GM18951 (cell line): ENCODE results near the gene ATP2A1.
"Not testable (repeated sequence)": the region's sequence is repeated elsewhere in the genome, so short reads cannot be mapped to it uniquely, and the experiment has no call there.

Experiments used
- POLR2A ChIP-seq: IDR thresholded peaks from 4 replicates; pipeline ENCODE4 v1.6.1; 2011; ENCODE audit warnings: mild to moderate bottlenecking; ENCODE audit not compliant: insufficient read length, insufficient read depth; ENCODE audit errors: extremely low read depth
- in situ Hi-C: fragments of 300-500 bp; cut with MboI; formaldehyde crosslinking; loops from one replicate; pipeline ENCODE4 v1.12.0; 2022; ENCODE audit warnings: low sequenced_read_pairs, mixed read lengths, inconsistent platforms; ENCODE audit not compliant: unreplicated experiment

The ATP2A1 gene

DNA sequence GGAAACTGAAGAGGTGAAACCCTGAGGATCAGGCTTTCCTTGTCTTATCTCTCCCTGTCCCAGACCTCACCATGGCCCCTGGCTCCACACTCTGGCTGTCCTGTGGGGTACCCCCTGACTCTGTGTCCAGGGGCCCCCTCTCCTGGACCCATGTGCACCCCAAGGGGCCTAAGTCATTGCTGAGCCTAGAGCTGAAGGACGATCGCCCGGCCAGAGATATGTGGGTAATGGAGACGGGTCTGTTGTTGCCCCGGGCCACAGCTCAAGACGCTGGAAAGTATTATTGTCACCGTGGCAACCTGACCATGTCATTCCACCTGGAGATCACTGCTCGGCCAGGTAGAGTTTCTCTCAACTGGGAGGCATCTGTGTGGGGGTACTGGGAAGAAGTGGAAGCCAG, 54.9 kb downstream of the ATP2A1 start:
- no peak for TF ChIP-seq POLR2A
- in situ Hi-C loops: no loop called here

DNA sequence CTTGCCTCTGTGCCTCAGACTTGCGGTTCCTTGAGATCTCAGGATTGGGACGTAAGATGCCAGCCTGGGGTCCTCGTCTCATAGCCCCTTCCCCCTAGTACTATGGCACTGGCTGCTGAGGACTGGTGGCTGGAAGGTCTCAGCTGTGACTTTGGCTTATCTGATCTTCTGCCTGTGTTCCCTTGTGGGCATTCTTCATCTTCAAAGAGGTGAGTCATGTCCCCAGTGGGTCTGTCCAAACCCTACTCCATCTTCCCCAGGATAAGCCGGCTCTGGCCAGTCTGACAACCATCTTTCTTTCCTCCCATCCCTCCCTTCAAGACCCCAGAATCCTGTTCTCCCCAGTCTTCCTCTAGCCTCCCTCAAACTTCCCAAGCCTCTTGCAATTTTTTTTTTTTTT, 57.1 kb downstream of the ATP2A1 start:
- in situ Hi-C loops: no loop called here

DNA sequence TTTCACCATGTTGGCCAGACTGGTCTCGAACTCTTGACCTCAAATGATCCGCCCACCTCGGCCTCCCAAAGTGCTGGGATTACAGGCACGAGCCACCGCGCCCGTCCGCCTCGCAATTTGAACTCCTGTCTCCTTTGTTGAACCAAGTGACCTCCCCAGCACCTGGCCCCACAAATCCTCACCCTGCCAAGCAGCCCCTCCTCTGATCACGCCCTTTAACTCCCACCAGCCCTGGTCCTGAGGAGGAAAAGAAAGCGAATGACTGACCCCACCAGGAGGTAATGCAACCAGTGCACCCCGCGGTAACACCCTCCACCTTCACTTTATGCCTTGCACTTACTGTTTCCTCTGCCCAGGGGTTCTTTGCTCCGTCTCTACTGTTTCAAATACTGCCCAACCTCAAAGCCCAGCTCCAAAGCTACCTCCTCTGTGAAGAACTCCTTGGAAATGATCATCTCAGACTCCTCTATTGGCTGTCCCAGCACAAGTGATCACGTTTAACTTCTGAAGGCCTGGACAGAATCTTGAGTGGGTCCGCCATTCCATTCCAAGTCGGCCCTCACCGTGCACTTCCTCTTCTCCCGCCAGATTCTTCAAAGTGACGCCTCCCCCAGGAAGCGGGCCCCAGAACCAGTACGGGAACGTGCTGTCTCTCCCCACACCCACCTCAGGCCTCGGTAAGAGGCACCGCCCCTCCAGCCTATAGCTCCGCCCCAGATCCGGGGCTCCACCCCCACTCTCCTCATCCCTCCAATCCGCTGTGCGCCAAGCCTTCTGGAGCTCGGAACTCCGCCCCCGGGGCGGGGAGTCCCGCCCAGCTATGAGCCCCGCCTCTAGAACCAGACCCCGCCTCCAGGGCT, 57.9 kb downstream of the ATP2A1 start:
- in situ Hi-C loops: no loop called here
- peak; percentile 33 for TF ChIP-seq POLR2A

More for the DNA sequence above, 57.1 kb downstream of the ATP2A1 start:
- no peak for TF ChIP-seq POLR2A

DNA sequence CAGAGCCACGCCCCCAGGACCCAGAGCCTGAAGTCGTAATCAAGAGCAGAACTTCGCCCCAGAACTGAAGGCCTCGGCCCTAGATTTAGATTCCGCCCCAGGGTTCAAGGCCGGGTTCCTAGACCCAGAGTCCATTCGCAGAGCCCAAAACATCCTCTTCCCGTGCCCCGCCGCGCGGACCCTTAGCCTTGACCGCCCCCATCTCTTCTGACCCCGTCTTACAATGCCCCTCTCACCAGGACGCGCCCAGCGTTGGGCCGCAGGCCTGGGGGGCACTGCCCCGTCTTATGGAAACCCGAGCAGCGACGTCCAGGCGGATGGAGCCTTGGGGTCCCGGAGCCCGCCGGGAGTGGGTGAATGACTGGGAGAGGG, 58.5 kb downstream of the ATP2A1 start:
- no peak for TF ChIP-seq POLR2A
- in situ Hi-C loops: no loop called here

DNA sequence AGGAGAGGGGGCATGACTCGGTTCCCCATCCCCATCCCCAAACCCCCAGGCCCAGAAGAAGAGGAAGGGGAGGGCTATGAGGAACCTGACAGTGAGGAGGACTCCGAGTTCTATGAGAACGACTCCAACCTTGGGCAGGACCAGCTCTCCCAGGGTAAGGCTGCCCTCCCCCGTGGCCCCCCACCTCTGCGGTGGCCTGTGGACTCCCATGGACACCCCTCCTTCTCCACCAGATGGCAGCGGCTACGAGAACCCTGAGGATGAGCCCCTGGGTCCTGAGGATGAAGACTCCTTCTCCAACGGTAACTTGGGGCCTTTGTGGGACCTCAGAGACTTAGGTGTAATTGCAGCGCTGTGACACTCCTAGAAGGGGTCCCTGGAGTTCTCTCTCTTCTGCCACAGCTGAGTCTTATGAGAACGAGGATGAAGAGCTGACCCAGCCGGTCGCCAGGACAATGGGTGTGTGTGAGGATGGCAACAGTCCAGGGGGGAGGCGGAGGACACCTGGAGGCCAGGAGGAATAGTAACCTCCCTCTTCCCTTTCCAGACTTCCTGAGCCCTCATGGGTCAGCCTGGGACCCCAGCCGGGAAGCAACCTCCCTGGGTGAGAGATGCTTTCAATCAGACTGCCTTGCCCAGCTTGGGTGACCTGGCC, 59.1 kb downstream of the ATP2A1 start:
- in situ Hi-C loops: no loop called here
- no peak for TF ChIP-seq POLR2A

DNA sequence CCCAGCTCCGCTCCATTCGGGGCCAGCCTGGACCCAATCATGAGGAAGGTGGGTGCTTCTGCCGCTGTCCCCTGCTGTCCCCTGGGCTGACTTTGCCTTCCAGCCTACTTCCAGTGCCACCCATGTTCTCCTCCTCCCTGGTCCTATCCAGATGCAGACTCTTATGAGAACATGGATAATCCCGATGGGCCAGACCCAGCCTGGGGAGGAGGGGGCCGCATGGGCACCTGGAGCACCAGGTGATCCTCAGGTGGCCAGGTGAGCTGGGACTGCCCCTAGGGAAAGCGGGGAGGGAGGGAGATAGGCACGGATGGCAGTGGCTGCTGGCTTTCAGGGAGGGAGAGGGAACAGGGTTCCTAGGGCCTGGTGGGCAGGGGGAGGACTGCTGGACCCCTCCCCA, 60.4 kb downstream of the ATP2A1 start:
- in situ Hi-C loops: no loop called here

DNA sequence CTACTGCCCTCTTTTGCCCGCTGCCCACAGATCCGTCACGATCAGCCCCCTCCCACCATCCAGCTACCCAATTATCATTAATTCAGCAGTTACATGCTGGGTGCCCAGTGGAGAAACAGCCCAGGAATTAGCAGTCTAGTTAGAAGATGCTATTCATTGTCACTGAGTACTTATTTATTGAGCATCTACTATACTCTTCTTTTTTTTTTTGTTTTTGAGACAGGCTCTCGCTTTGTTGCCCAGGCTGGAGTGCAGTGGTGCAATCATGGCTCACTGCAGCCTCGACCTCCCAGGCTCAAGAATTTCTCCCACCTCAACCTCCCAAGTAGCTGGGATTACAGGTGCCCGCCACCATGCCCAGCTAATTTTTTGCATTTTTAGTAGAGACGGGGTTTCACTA, 61.5 kb downstream of the ATP2A1 start:
- in situ Hi-C loops: not testable (repeated sequence)

More for the DNA sequence above, 60.4 kb downstream of the ATP2A1 start:
- TF ChIP-seq POLR2A: no peak

DNA sequence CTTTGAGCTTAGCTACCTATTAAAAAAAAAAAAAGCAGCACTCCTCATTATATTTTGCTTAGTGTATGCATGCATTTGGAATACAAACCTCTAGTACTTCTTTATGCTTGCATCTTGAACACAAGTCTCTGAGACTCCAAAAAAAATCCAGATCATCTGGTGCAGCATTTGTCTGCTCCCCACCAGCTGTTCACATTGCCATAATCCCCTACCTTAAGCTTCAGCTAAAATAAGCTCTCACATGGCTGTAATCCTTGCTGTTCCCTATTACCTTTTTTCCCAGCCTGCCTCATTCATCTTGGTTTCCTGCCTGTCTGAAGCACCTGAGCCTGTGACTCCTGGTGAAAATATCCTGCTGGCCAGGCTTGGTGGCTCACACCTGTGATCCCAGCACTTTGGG, 65.0 kb downstream of the ATP2A1 start:
- TF ChIP-seq POLR2A: no peak
- in situ Hi-C loops: no loop called here

DNA sequence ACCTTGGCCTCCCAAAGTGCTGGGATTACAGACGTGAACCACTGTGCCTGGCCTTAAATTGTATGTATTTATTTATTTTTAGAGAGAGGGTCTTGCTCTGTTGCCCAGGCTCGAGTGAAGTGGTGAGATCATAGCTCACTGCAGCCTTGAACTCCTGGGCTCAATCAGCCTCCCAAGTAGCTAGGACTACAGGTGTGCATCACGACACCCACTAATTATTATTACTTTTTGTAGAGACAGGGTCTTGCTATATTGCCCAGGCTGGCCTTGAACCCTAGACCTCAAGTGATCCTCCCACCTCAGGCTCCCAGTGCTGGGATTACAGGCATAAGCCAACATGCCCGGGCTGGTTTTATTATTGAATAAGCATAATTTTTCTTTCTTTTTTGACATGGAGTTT, 68.4 kb downstream of the ATP2A1 start:
- in situ Hi-C loops: no loop called here
- no peak for TF ChIP-seq POLR2A

DNA sequence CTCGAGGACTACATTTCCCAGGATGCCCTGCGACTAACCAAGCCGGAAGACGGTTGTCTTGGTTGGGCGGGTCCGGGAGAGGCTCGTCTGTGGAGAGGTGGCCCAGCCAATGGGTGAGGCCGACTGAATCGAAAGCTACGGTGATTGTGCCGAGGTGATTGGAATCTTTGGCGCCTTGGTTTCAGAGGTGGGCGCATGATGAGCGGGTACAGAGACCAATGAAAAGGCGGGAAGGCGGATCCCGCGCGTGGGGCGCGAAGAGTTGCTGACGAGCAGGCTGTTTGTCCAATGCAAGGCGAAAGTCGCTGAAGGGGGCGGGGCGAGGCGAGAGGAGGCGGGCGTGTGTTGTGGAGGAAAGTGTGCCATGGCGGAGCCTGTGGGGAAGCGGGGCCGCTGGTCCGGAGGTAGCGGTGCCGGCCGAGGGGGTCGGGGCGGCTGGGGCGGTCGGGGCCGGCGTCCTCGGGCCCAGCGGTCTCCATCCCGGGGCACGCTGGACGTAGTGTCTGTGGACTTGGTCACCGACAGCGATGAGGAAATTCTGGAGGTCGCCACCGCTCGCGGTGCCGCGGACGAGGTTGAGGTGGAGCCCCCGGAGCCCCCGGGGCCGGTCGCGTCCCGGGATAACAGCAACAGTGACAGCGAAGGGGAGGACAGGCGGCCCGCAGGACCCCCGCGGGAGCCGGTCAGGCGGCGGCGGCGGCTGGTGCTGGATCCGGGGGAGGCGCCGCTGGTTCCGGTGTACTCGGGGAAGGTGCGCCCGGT, 72.5 kb downstream of the ATP2A1 start, which contains the start of gene NFATC2IP:
Gene NFATC2IP (plus strand): TSS at position 290 of the 762 bp plus-strand sequence. CDS start 75 bp downstream, at position 365.
- in situ Hi-C loops: no loop called here
- peak; percentile 88 for TF ChIP-seq POLR2A

DNA sequence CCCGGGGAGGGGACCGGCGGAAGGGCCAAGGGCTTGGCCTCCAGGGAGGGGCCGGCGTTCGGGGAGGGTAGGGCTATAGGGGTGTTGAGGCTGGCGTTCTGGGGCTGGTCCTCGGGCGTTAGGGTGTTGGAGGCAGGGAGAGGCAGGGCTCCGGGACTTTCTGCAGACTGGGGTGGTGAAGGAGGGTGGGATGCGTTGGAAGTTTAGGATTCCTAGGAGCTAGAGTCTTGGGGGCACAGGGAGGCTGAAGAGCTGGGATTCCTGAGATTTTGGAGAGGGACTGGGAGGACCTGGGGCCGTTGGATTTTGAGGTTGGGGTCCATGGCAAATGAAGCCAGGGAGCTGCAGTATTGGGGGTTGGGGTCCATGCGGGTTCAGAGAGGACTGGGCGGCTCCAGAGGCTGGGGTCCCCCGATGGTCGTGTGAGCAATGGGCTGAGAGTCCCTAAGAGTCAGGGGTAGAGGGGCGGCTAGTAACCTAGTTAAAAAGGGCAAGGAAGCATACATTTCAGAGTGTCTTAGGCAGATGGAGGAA, 73.2 kb downstream of the ATP2A1 start:
- TF ChIP-seq POLR2A: no peak
- in situ Hi-C loops: no loop called here
